B cell (primary cell): ENCODE measurements around the gene KHK. TPM values are rescaled to one million over a fixed set of nuclear protein-coding genes. Genes with fewer than 3 reads are reported as not detected.

Experiments used
- ATAC-seq: fragments of 200-7000 bp; cut with Tn5 transposase; one replicate; pipeline ENCODE4 v1.10.0; 2021; ENCODE audit warnings: low read depth, mild to moderate bottlenecking, moderate number of reproducible peaks, moderate library complexity
- CTCF ChIA-PET: fragments of 350-600 bp; sonication (Branson Sonifier 250); formaldehyde crosslinking; loops from one replicate; lab custom pipeline; 2021; ENCODE audit warnings: antibody characterized with exemption, inconsistent platforms; lab: Charles Lee
- POLR2A ChIA-PET: fragments of 350-600 bp; sonication (Branson Sonifier 250); formaldehyde crosslinking; loops from one replicate; lab custom pipeline; 2021; ENCODE audit warnings: antibody characterized with exemption; lab: Charles Lee
- DNase-seq: peaks from one replicate; pipeline ENCODE4 v3.0.0; 2013
- H2AFZ ChIP-seq: 2 replicates; pipeline ENCODE4 v1.6.1; 2012; ENCODE audit warnings: mild to moderate bottlenecking, low read depth, low read length; ENCODE audit not compliant: insufficient read depth, poor library complexity, severe bottlenecking
- H3K27ac ChIP-seq, 2 donors: 1 replicate in 1 of 2; 2 replicates in 1 of 2; pipeline ENCODE4 v1.5.1; 2012 to 2013; ENCODE audit warnings: low read length in 2 of 2, mild to moderate bottlenecking in 2 of 2, moderate library complexity in 1 of 2
- H3K27me3 ChIP-seq, 4 experiments: fragments of 200-600 bp in 1 of 4; sonication (generic) in 1 of 4; replicated peaks in 1 of 4; 1 replicate in 2 of 4; 2 replicates in 2 of 4; pipeline versions ENCODE4 v1.6.1 to v1.7.0; 2013 to 2016; ENCODE audit warnings: low read length in 3 of 4, mild to moderate bottlenecking in 2 of 4, mixed read lengths in 1 of 4, moderate library complexity in 1 of 4; ENCODE audit not compliant: insufficient read depth in 4 of 4, control insufficient read depth in 3 of 4; ENCODE audit errors: control extremely low read depth in 1 of 4
- H3K36me3 ChIP-seq, 2 experiments: replicated peaks in 1 of 2; 1 replicate in 1 of 2; 2 replicates in 1 of 2; pipeline versions ENCODE4 v1.6.1 to v1.7.1; 2013; ENCODE audit warnings: low read length in 1 of 2; ENCODE audit not compliant: insufficient read depth in 2 of 2, control insufficient read depth in 1 of 2; ENCODE audit errors: control extremely low read depth in 1 of 2, extremely low read depth in 1 of 2
- H3K4me1 ChIP-seq, 2 donors: fragments of 200-600 bp in 1 of 2; sonication (generic) in 1 of 2; 1 replicate in 1 of 2; 2 replicates in 1 of 2; pipeline versions ENCODE4 v1.5.1 to v1.6.1; 2013 to 2017; ENCODE audit warnings: low read length in 2 of 2; ENCODE audit not compliant: control insufficient read depth in 2 of 2, insufficient read depth in 2 of 2
- H3K4me2 ChIP-seq: replicated peaks from 2 replicates; pipeline ENCODE3; 2012; ENCODE audit warnings: mild to moderate bottlenecking, low read depth, low read length; ENCODE audit not compliant: poor library complexity, severe bottlenecking
- H3K4me3 ChIP-seq, 5 experiments: fragments of 200-600 bp in 1 of 5; sonication (generic) in 1 of 5; 1 replicate in 3 of 5; 2 replicates in 2 of 5; pipeline versions ENCODE4 v1.5.1 to v1.7.0; 2011 to 2016; ENCODE audit warnings: low read length in 4 of 5, mild to moderate bottlenecking in 4 of 5, low read depth in 2 of 5, control low read depth in 1 of 5, moderate library complexity in 1 of 5; ENCODE audit not compliant: insufficient read depth in 1 of 5; ENCODE audit errors: control extremely low read depth in 1 of 5, extremely low read depth in 1 of 5
- H3K79me2 ChIP-seq: fragments of 200-600 bp; sonication (generic); one replicate; pipeline ENCODE4 v1.6.0; 2016; ENCODE audit warnings: low read length; ENCODE audit not compliant: control insufficient read depth, insufficient read depth
- H3K9ac ChIP-seq: fragments of 200-600 bp; sonication (generic); 2 replicates; pipeline ENCODE4 v1.6.1; 2017; ENCODE audit warnings: mild to moderate bottlenecking, low read length, moderate library complexity
- H3K9me3 ChIP-seq, 3 donors: one replicate each; pipeline versions ENCODE4 v1.6.1 to v1.7.1; 2013; ENCODE audit warnings: low read length in 2 of 3; ENCODE audit not compliant: control insufficient read depth in 2 of 3, insufficient read depth in 1 of 3; ENCODE audit errors: control extremely low read depth in 1 of 3
- H4K20me1 ChIP-seq: 2 replicates; pipeline ENCODE4 v1.6.0; 2012; ENCODE audit warnings: mild to moderate bottlenecking, low read length; ENCODE audit not compliant: insufficient read depth, control insufficient read depth, poor library complexity, severe bottlenecking
- H3K27ac Mint-ChIP-seq: one replicate; pipeline ENCODE4 v1.8.0; 2021; ENCODE audit warnings: mixed read lengths
- H3K27me3 Mint-ChIP-seq: one replicate; pipeline ENCODE4 v1.8.0; 2021; ENCODE audit warnings: mixed read lengths
- H3K4me1 Mint-ChIP-seq: one replicate; pipeline ENCODE4 v1.8.0; 2021; ENCODE audit warnings: mixed read lengths
- H3K4me3 Mint-ChIP-seq: one replicate; pipeline ENCODE4 v1.8.0; 2021; ENCODE audit warnings: mixed read lengths
- H3K9me3 Mint-ChIP-seq: one replicate; pipeline ENCODE4 v1.8.0; 2022; ENCODE audit warnings: mixed read lengths; ENCODE audit not compliant: insufficient read depth
- CTCF ChIP-seq: fragments of 200-600 bp; IDR thresholded peaks from one replicate; pipeline ENCODE4 v1.8.0; 2022; ENCODE audit warnings: antibody characterized with exemption, mild to moderate bottlenecking
- EZH2 ChIP-seq: IDR thresholded peaks from 2 replicates; pipeline ENCODE4 v1.6.1; 2012; ENCODE audit warnings: borderline replicate concordance, low read depth, mild to moderate bottlenecking, moderate library complexity, low read length; ENCODE audit not compliant: insufficient read depth, poor library complexity, severe bottlenecking
- WGBS: methylation state at CpG from one replicate; pipeline ENCODE4 v1.1.5; 2013; ENCODE audit warnings: missing lambda C conversion rate; ENCODE audit not compliant: insufficient coverage; 5-methylcytosine and 5-hydroxymethylcytosine counted together
- intact Hi-C: fragments of 100-400 bp; cut with micrococcal nuclease; formaldehyde crosslinking; loops from one replicate; pipeline ENCODE4 v1.10.0; 2022
- polyA plus RNA-seq: library from polyadenylated mRNA; depleted of rRNA; stranded (reverse); fragments of >200 nt; gene quantifications from 2 replicates; pipeline ENCODE4 v1.2.3, GENCODE V29; 2012
- total RNA-seq, 2 donors: library from RNA; stranded (reverse); fragments of 120-200 nt in 1 of 2; gene quantifications; 1 replicate in 1 of 2; 2 replicates in 1 of 2; pipeline versions ENCODE4 v1.2.3 to v1.2.4, GENCODE V29; 2013 to 2022

KHK gene
- total and polyA plus RNA-seq, 2 donors (not counting 1 experiment from before 2014, with no cell fraction given): 3.3 to 4.0 TPM

- no peak for DNase-seq
- Histone ChIP-seq H3K79me2 (no peaks in the 10 kb centered on the region), H3K36me3 (no peaks in the 10 kb centered on the region), H2AFZ (no peak overlapping the region), H3K4me3 (no peak overlapping the region), H3K9me3 (no peaks in the 10 kb centered on the region), H3K4me2 (no peak overlapping the region), H3K27me3 (peaks cover 0 to 3% (median 0%) of the 10 kb centered on the region in 4 experiments), H3K9ac (no peak overlapping the region), H4K20me1 (no peaks in the 10 kb centered on the region), H3K4me1 (no peaks in the 10 kb centered on the region), H3K27ac (no peak overlapping the region)
- ATAC-seq: no peak
- Mint-ChIP-seq H3K27me3 (peaks cover 28% of the 10 kb centered on the region), H3K4me3 (no peak overlapping the region), H3K27ac (no peak overlapping the region), H3K4me1 (no peaks in the 10 kb centered on the region), H3K9me3 (no peaks in the 10 kb centered on the region)
- intact Hi-C loops: no loop called here
- ChIA-PET CTCF (no interaction called here), POLR2A (no interaction called here)
- 96% methylated on average over 5 of the region's 8 CpGs for whole genome bisulfite sequencing
- TF ChIP-seq EZH2: no peak
These were observed 61.4 kb downstream of the KHK start for GRCh38 chr2:27147935-27148334.

GRCh38 chr2:27148801-27149439 lies 62.3 kb downstream of the KHK start, which contains the start of gene TCF23:
Gene TCF23, plus strand, starts transcription at chr2:27149004. Its CDS starts 130 bp downstream, at chr2:27149134.
- H3K27ac ChIP-seq: no peak within 1 kb of the TSS
- no peaks in the 10 kb centered on the region for H3K36me3 ChIP-seq
- WGBS: 90% methylated on average over 12 of the region's 12 CpGs
- no peak within 1 kb of the TSS for H3K4me2 ChIP-seq
- no peaks in the 10 kb centered on the region for H3K4me1 ChIP-seq
- H3K9ac ChIP-seq: no peak within 1 kb of the TSS
- no peaks in the 10 kb centered on the region for H3K9me3 ChIP-seq
- no peak within 1 kb of the TSS for H3K4me3 Mint-ChIP-seq
- peaks cover 18% of the 10 kb centered on the region for H3K27me3 Mint-ChIP-seq
- CTCF ChIA-PET: no interaction called here
- no peak for TF ChIP-seq CTCF
- no peak for TF ChIP-seq EZH2
- H3K27ac Mint-ChIP-seq: no peak within 1 kb of the TSS
- no peaks in the 10 kb centered on the region for H3K79me2 ChIP-seq
- ATAC-seq: no peak
- no peak within 1 kb of the TSS for H3K4me3 ChIP-seq
- H4K20me1 ChIP-seq: no peaks in the 10 kb centered on the region
- no peak within 1 kb of the TSS for H2AFZ ChIP-seq
- H3K27me3 ChIP-seq: peaks cover 0 to 3% (median 0%) of the 10 kb centered on the region in 4 experiments
- H3K4me1 Mint-ChIP-seq: no peaks in the 10 kb centered on the region
- H3K9me3 Mint-ChIP-seq: no peaks in the 10 kb centered on the region
- no peak for DNase-seq
- POLR2A ChIA-PET: interaction anchor here (1.0 kb wide), 1 partner anchor 13 kb away, joined by 3 read pairs; no protein-coding TSS in a partner anchor
- intact Hi-C loops: no loop called here
